Measurements from ENCODE around the gene PLEKHO1.
"Not testable (repeated sequence)": the region's sequence is repeated elsewhere in the genome, so short reads cannot be mapped to it uniquely, and the experiment has no call there.

The PLEKHO1 gene

GRCh38 chr1:150185481-150185880 lies 35.8 kb downstream of the PLEKHO1 start:
- H3K4me3 ChIP-seq (replicated peaks; ENCODE audit: low read depth, low read length) = no peak overlapping the region
- TF ChIP-seq CTCF (IDR thresholded peaks at IDR 0.05; ENCODE audit: low read depth, low read length, missing control alignments) = no peak
- no peak for DNase-seq (ENCODE audit: extremely low read depth, low read depth)

- DNase-seq (ENCODE audit: extremely low read depth, low read depth); H3K4me3 ChIP-seq (replicated peaks; ENCODE audit: low read depth, low read length): not testable (repeated sequence)
These were observed 36.7 kb downstream of the PLEKHO1 start for GRCh38 chr1:150186438-150186788.

GRCh38 chr1:150186789-150187559 lies 37.3 kb downstream of the PLEKHO1 start:
- DNase-seq (ENCODE audit: extremely low read depth, low read depth) = no peak
- peak; percentile 34 for TF ChIP-seq CTCF (IDR thresholded peaks at IDR 0.05; ENCODE audit: low read depth, low read length, missing control alignments)
- no peak overlapping the region for H3K4me3 ChIP-seq (replicated peaks; ENCODE audit: low read depth, low read length)

GRCh38 chr1:150187560-150187931 lies 37.8 kb downstream of the PLEKHO1 start:
- H3K4me3 ChIP-seq (replicated peaks; ENCODE audit: low read depth, low read length) = no peak overlapping the region
- no peak for DNase-seq (ENCODE audit: extremely low read depth, low read depth)
- peak; percentile 1 for TF ChIP-seq CTCF (IDR thresholded peaks at IDR 0.05; ENCODE audit: low read depth, low read length, missing control alignments)

- TF ChIP-seq CTCF (IDR thresholded peaks at IDR 0.05; ENCODE audit: low read depth, low read length, missing control alignments) = no peak
- DNase-seq (ENCODE audit: extremely low read depth, low read depth) = no peak
- H3K4me3 ChIP-seq (replicated peaks; ENCODE audit: low read depth, low read length) = no peak overlapping the region
These were observed 42.3 kb downstream of the PLEKHO1 start for GRCh38 chr1:150192012-150192411.

- H3K4me3 ChIP-seq (replicated peaks; ENCODE audit: low read depth, low read length) = no peak overlapping the region
- no peak for TF ChIP-seq CTCF (IDR thresholded peaks at IDR 0.05; ENCODE audit: low read depth, low read length, missing control alignments)
- no peak for DNase-seq (ENCODE audit: extremely low read depth, low read depth)
These were observed 44.8 kb downstream of the PLEKHO1 start for GRCh38 chr1:150194381-150195031.

GRCh38 chr1:150196417-150196816 lies 46.7 kb downstream of the PLEKHO1 start:
- DNase-seq (ENCODE audit: extremely low read depth, low read depth) = no peak
- no peak overlapping the region for H3K4me3 ChIP-seq (replicated peaks; ENCODE audit: low read depth, low read length)
- TF ChIP-seq CTCF (IDR thresholded peaks at IDR 0.05; ENCODE audit: low read depth, low read length, missing control alignments) = no peak
